Pancreas (tissue), 10 donors: Measurements from ENCODE around the gene CPED1. TPM values are rescaled to one million over a fixed set of nuclear protein-coding genes. Genes with fewer than 3 reads are reported as not detected.

ENCODE experiments used
- ATAC-seq, 4 donors: fragments of 200-7000 bp; cut with Tn5 transposase; one replicate each; pipeline versions ENCODE4 v1.8.0 to v1.9.1; 2020; ENCODE audit warnings: mild to moderate bottlenecking in 4 of 4, moderate library complexity in 4 of 4
- DNase-seq, 6 donors: peaks; one replicate each; pipeline ENCODE4 v3.0.0-alpha.2; 2020
- FAIRE-seq: peaks from 2 replicates; lab custom pipeline; 2012; peaks lifted over from hg19 to GRCh38; lab: Jason Lieb, UNC
- H3K27ac ChIP-seq, 4 donors: fragments of 200-600 bp; sonication (generic); 1 replicate in 3 of 4; 2 replicates in 1 of 4; pipeline versions ENCODE4 v1.5.0 to v1.8.0; 2020
- H3K27me3 ChIP-seq, 4 donors: fragments of 200-600 bp; one replicate each; pipeline ENCODE4 v1.8.0; 2021
- H3K36me3 ChIP-seq, 3 donors: fragments of 200-600 bp; sonication (generic) in 1 of 3; one replicate each; pipeline versions ENCODE4 v1.5.0 to v1.8.0; 2020 to 2021
- H3K4me1 ChIP-seq, 3 donors: fragments of 200-600 bp; one replicate each; pipeline ENCODE4 v1.8.0; 2021
- H3K4me3 ChIP-seq, 4 donors: fragments of 200-600 bp; sonication (generic) in 2 of 4; one replicate each; pipeline versions ENCODE4 v1.5.0 to v1.8.0; 2020 to 2021
- H3K9me3 ChIP-seq, 4 donors: fragments of 200-600 bp; one replicate each; pipeline ENCODE4 v1.8.0; 2021
- WGBS, 2 donors: extraction: QIAGEN DNeasy Blood & Tissue Kit; methylation state at CpG; one replicate each; pipeline ENCODE4 v1.1.7; 2013; 5-methylcytosine and 5-hydroxymethylcytosine counted together
- intact Hi-C, 3 donors: fragments of 100-400 bp; cut with DNase I; formaldehyde crosslinking; loops; one replicate each; pipeline versions ENCODE4 v1.11.1 to v1.14.2; 2022
- polyA plus RNA-seq, 2 donors: library from polyadenylated mRNA; stranded (reverse); fragments of 200-250 nt; gene quantifications; one replicate each; pipeline ENCODE4 v1.2.3, GENCODE V29; 2013
- total RNA-seq, 6 donors: library from RNA; stranded (reverse); fragmentation: NEBNext Ultra II Directional in 4 of 6; extraction: Animal tissue kit (Norgen Biotek cat#: 25700) in 4 of 6; gene quantifications; one replicate each; pipeline versions ENCODE4 v1.2.1 to v1.2.4, GENCODE V29; 2021 to 2023
- TF ChIP-seq, protein P1 (sequence below), 4 donors: fragments of 200-600 bp; sonication (generic) in 3 of 4; IDR thresholded peaks; one replicate each; pipeline versions ENCODE4 v1.5.0 to v1.8.0; 2021; ENCODE audit warnings: antibody characterized with exemption in 4 of 4
- donor health status: healthy with polysubstance abuse.
- donor health status: DM: no; HTN: no; CAD: no; lungs with moderate emphysema.
- donor health status: DM: no; HTN: no; CAD: no.
- donor health status: control.
- donor health status: control.
- donor health status: Bipolar disorder and iron deficiency.
- donor health status: DM: yes; HTN: yes; CAD: no.
- donor health status: DM: no; HTN: no; CAD: no.
- donor health status: DM: no; HTN: no; CAD: no.
- donor health status: DM: yes; HTN: yes; CAD: no.

Gene CPED1
- total and polyA plus RNA-seq, 8 donors = 0.57 to 6.1 (median 1.3) TPM

DNA sequence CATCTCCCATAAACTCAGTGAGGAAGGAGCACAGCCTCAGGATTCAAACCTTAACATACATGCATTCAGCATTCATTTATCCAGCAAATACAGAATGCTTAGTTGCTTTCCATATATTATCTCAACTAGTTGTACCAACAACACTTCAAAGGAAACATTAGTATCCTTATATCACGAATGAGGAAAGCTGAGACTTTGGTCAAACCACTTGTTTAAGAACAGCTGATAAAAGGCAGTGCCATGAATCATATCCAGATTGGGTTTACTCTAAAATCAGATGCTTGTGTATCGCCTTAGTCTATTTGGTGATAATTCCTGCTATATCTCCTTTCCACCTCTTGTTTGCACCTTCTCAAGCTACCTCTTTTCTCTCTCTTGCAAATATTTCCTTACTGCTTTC, 1.9 kb upstream of the CPED1 start:
- intact Hi-C loops = loop anchor here in 2 of 3 donors (2.0 to 10.0 kb wide), 2 partner anchors 96 to 98 kb away; no protein-coding TSS in a partner anchor
- WGBS, 2 donors = 42 to 46% methylated on average over 2 of the region's 2 CpGs

DNA sequence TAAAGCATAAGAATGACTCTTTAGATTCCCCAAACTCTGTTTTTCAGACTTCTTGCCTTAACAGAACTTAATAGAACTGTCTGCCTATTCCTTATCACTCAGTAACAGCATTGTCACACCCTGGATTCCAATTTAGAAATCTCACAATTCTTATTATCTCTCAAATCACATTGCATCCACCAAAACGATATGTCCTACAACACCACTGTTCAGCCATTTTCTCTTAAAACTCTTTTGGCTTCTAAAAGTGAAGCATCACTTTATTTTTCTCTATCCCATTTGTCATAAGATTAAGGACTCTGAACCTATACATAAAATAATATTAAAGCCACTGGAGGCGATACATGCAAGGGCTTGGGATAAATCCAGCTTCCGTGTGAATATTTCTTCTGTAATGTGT, 1.2 kb upstream of the CPED1 start:
- FAIRE-seq (no peak), ATAC-seq (no peak), DNase-seq (no peak)
- no peaks in the 10 kb centered on the region for H3K36me3 ChIP-seq
- H3K27me3 ChIP-seq = peaks cover 0 to 14% (median 5%) of the 10 kb centered on the region in 4 donors
- H3K9me3 ChIP-seq = no peaks in the 10 kb centered on the region
- intact Hi-C loops = loop anchor here in 2 of 3 donors (2.0 to 10.0 kb wide), 2 partner anchors 96 to 98 kb away; no protein-coding TSS in a partner anchor
- TF ChIP-seq, protein P1, sequence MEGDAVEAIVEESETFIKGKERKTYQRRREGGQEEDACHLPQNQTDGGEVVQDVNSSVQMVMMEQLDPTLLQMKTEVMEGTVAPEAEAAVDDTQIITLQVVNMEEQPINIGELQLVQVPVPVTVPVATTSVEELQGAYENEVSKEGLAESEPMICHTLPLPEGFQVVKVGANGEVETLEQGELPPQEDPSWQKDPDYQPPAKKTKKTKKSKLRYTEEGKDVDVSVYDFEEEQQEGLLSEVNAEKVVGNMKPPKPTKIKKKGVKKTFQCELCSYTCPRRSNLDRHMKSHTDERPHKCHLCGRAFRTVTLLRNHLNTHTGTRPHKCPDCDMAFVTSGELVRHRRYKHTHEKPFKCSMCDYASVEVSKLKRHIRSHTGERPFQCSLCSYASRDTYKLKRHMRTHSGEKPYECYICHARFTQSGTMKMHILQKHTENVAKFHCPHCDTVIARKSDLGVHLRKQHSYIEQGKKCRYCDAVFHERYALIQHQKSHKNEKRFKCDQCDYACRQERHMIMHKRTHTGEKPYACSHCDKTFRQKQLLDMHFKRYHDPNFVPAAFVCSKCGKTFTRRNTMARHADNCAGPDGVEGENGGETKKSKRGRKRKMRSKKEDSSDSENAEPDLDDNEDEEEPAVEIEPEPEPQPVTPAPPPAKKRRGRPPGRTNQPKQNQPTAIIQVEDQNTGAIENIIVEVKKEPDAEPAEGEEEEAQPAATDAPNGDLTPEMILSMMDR (IDR thresholded peaks at IDR 0.05) = no peak
- H3K4me3 ChIP-seq = peak overlapping the region in 1 of 4 donors; percentile 43
- no peak overlapping the region for H3K27ac ChIP-seq
- peaks cover 0 to 3% (median 0%) of the 10 kb centered on the region in 3 donors for H3K4me1 ChIP-seq
- 0 to 1% methylated on average over 3 of the region's 3 CpGs for WGBS, 2 donors

More for the DNA sequence above, 1.9 kb upstream of the CPED1 start:
- no peaks in the 10 kb centered on the region for H3K9me3 ChIP-seq
- TF ChIP-seq, protein P1 (IDR thresholded peaks at IDR 0.05) = no peak
- H3K27me3 ChIP-seq = peaks cover 0 to 8% (median 3%) of the 10 kb centered on the region in 4 donors
- H3K36me3 ChIP-seq = no peaks in the 10 kb centered on the region
- H3K4me1 ChIP-seq = peaks cover 0 to 3% (median 0%) of the 10 kb centered on the region in 3 donors
- DNase-seq (no peak), ATAC-seq (no peak), FAIRE-seq (no peak)
- H3K4me3 ChIP-seq = no peak overlapping the region
- no peak overlapping the region for H3K27ac ChIP-seq

DNA sequence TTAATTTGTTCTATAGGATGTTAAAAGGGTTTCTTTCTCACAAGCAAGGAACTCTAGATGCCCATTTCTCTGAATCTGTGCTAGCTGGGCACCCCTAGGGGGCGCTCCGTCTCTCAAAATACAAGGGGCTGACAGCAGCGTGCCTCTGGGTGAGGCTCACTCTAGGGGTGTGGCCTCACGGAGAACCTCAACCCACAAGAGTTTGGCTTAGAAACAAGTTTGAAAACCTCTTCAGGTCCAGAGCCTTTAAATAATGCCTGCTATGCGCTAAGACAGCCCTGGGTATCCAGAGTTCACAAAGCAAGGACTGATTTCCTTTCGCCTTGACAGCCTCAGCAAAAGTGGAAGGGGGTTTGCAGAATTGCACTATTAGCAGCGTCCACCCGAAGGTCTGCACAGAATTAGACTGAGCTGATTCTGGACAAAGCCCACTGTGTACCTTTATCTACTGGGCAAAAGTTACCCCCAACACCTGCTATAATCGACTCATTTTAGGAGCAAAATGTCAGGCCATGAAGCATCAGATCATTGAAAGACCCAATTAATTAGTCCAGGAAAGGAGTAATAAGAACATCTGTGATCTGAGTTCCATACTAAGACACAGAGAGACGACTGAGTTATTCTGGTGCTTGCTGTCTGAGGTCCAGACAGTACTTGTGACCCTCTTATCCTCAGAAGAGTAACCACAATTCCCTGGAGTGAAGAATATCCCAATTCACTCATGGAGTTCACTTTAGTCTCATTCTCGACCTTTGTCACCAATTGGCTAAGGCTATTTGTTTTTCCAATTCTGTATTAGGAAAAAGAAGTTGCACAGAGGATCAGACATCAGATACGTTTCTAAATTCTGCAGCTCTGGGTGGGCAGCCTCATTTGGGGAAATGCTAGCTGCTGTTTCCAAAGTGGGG, 574 bp upstream of the CPED1 start:
- ATAC-seq (peak; percentile 92 to 96 (median 94)), DNase-seq (peak; percentile 70 to 89 (median 84)), FAIRE-seq (peak; percentile 81)
- 2 to 4% methylated on average over 12 of the region's 12 CpGs for WGBS, 2 donors
- intact Hi-C loops = loop anchor here in 2 of 3 donors (2.0 to 10.0 kb wide), 2 partner anchors 95 to 97 kb away; no protein-coding TSS in a partner anchor
- TF ChIP-seq, protein P1 (IDR thresholded peaks at IDR 0.05) = peak; percentile 73 to 95 (median 93)
- Histone ChIP-seq H3K4me3 (peak overlapping the region; percentile 8 to 43 (median 22)), H3K9me3 (no peaks in the 10 kb centered on the region), H3K36me3 (no peaks in the 10 kb centered on the region), H3K4me1 (peaks cover 0 to 3% (median 0%) of the 10 kb centered on the region in 3 donors), H3K27me3 (peaks cover 0 to 21% (median 5%) of the 10 kb centered on the region in 4 donors), H3K27ac (peak overlapping the region in 2 of 4 donors; percentile 25 to 60)

DNA sequence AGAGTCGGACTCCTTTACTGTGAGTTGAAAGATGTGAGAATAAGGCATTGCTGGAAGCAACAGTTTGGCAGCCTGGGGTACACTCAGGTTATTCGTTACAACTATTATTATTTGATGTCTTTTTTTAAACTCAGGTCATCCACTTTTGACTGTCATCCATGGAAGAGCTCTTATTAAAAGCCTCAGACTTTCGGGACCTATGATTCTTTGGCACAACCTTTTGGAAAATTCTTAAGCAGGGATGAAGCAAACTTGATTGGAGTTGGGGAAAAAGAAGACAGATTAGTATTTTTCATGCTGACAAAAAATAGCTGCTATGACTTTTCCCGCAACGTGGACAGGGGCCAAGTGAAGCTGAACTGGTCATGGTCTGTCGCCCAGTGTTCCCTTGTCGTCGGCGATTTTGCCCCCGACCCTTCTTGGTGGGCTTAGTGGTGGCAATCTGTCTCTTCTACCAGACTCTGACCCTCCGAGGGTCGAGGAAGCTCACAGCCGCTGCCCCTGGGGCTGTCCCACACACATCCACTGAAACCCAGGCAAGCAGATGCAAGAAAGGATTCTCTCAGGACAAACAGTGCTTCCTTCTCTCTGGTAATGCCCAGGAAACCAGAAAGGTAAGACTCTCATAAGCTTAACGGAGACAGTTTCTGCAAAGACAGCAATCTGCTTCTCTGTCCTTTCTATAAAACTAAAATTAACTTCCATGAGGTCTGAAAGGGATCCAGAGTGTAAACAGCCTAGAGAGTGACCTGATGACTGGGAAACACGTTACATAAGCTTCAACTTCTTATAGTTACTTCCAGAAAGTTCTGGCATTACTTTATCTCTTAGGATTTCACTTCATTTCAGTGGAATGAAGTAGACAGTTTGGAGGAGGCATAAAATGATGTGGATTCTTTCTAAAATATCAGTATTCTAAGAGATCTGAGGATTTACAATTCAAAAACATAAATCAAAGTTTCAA, 1.0 kb downstream of the CPED1 start:
- DNase-seq = peak in 3 of 6 donors; percentile 16 to 38 (median 24)
- Histone ChIP-seq H3K27me3 (peaks cover 0 to 26% (median 5%) of the 10 kb centered on the region in 4 donors), H3K4me1 (peaks cover 0 to 3% (median 0%) of the 10 kb centered on the region in 3 donors), H3K36me3 (no peaks in the 10 kb centered on the region), H3K9me3 (no peaks in the 10 kb centered on the region), H3K4me3 (peak overlapping the region in 2 of 4 donors; percentile 31 to 43), H3K27ac (peak overlapping the region in 2 of 4 donors; percentile 25 to 60)
- intact Hi-C loops = loop anchor here in 1 of 3 donors (10.0 kb wide), 1 partner anchor 95 kb away; no protein-coding TSS in a partner anchor
- no peak for FAIRE-seq
- TF ChIP-seq, protein P1 (IDR thresholded peaks at IDR 0.05) = no peak
- WGBS, 2 donors = 52 to 58% methylated on average over 15 of the region's 15 CpGs
- no peak for ATAC-seq
